Chondrocyte (in vitro differentiated cells): ENCODE results near the gene KNTC1. TPM values are rescaled to one million over a fixed set of nuclear protein-coding genes. Genes with fewer than 3 reads are reported as not detected.
"Not testable (repeated sequence)": the region's sequence is repeated elsewhere in the genome, so short reads cannot be mapped to it uniquely, and the experiment has no call there.

Source experiments
- DNase-seq: peaks from one replicate; pipeline ENCODE4 v3.0.0; 2021; ENCODE audit warnings: mixed read lengths, low spot score
- H3K27ac Mint-ChIP-seq: one replicate; pipeline ENCODE4 v1.8.0; 2021; ENCODE audit warnings: mild to moderate bottlenecking, moderate library complexity, mixed read lengths; ENCODE audit not compliant: unreplicated experiment
- H3K27me3 Mint-ChIP-seq: 2 replicates; pipeline ENCODE4 v1.8.0; 2021; ENCODE audit warnings: low read depth, mixed read lengths
- H3K36me3 Mint-ChIP-seq: 2 replicates; pipeline ENCODE4 v1.8.0; 2021; ENCODE audit warnings: low read depth, mixed read lengths
- H3K4me1 Mint-ChIP-seq: 2 replicates; pipeline ENCODE4 v1.8.0; 2021; ENCODE audit warnings: low read depth, mild to moderate bottlenecking, mixed read lengths
- H3K4me3 Mint-ChIP-seq: one replicate; pipeline ENCODE4 v1.8.0; 2021; ENCODE audit warnings: mild to moderate bottlenecking, moderate library complexity, mixed read lengths; ENCODE audit not compliant: unreplicated experiment
- H3K9me3 Mint-ChIP-seq: 2 replicates; pipeline ENCODE4 v1.8.0; 2021; ENCODE audit warnings: low read depth, mixed read lengths
- CTCF ChIP-seq: fragments of 200-600 bp; sonication (generic); IDR thresholded peaks from 2 replicates; pipeline ENCODE4 v1.5.0; 2021; ENCODE audit warnings: antibody characterized with exemption, mild to moderate bottlenecking, moderate library complexity
- total RNA-seq: library from RNA; stranded (reverse); gene quantifications from 3 replicates; pipeline ENCODE4 v1.2.1, GENCODE V29; 2021

The KNTC1 gene
- total RNA-seq, 1 donor from 2014 or later = 9.2 TPM

DNA sequence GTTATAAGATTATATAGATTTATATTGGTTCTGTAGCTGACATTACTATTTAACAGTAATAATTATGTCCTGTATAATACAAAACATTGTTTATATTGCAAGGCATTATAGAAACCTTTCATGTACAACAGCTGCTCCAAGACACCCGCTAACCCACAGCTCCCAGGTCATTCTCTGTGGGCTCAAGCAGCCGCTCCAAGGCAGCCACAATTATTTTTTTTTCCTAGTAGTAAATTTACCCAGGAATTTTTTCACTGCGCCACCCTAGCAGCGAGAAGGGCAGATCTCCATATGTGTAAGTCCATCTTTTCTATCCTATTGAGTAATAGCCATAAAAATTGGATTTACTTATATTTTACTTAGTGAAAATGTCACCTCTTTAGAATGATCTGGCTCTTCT lies 36.3 kb downstream of the KNTC1 start:
- H3K9me3 Mint-ChIP-seq = no peaks in the 10 kb centered on the region
- H3K27ac Mint-ChIP-seq = no peak overlapping the region
- no peak for TF ChIP-seq CTCF
- H3K4me1 Mint-ChIP-seq = no peaks in the 10 kb centered on the region
- peaks cover 7% of the 10 kb centered on the region for H3K36me3 Mint-ChIP-seq
- no peak overlapping the region for H3K4me3 Mint-ChIP-seq
- no peak for DNase-seq
- no peaks in the 10 kb centered on the region for H3K27me3 Mint-ChIP-seq

DNA sequence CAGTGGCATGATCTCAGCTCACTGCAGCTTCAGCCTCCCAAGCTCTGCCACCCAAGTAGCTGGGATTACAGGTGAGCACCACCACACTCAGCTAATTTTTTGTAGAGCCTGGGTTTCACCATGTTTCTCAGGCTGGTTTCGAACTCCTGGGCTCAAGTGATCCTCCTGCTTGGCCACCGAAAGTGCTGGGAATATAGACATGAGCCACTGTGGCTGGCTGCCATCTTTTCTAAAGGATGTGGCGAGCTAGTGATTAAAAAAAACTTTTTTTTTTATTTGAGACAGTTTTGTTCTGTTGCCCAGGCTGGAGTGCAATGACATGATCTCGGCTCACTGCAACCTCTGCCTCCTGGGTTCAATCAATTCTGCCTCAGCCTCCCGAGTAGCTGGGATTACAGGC lies 39.8 kb downstream of the KNTC1 start:
- not testable (repeated sequence) for DNase-seq, H3K4me3 Mint-ChIP-seq, H3K36me3 Mint-ChIP-seq, H3K4me1 Mint-ChIP-seq, H3K27ac Mint-ChIP-seq, H3K27me3 Mint-ChIP-seq, H3K9me3 Mint-ChIP-seq

DNA sequence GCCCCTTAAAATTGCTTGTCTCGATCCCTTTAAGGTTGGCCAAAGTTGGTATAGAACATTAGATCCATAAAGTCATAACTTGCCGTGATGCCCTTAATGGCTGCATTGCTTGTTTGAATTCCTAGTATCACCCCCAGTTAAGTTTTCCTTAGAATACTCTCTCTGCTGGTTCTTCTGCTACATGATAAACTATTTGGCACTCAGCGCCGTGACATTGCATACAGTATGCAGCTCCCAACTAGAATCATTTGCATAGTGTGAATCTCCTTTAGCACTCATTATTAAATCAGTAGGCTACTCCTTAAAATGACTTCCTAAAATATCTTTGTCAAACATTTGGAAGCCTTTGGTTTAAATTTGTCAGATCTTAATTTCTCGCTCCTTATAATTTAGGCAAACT lies 42.2 kb downstream of the KNTC1 start:
- Mint-ChIP-seq H3K27ac (no peak overlapping the region), H3K4me3 (no peak overlapping the region), H3K4me1 (no peaks in the 10 kb centered on the region), H3K9me3 (no peaks in the 10 kb centered on the region), H3K27me3 (no peaks in the 10 kb centered on the region), H3K36me3 (peaks cover 11% of the 10 kb centered on the region)
- DNase-seq = no peak
- no peak for TF ChIP-seq CTCF

DNA sequence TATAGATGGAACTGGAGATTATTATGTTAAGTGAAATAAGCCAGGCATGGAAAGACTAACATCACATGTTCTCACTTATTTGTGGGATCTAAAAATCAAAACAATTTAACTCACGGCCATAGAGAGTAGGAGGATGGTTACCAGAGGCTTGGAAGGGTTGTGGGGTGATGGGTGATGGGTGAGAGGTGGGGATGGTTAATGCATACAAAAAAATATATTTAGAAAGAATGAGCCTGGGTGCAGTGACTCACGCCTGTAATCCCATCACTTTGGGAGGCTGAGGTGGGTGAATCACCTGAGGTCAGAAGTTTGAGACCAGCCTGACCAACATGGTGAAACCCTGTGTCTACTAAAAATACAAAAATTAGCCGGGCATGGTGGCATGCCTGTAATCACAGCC lies 43.0 kb downstream of the KNTC1 start:
- not testable (repeated sequence) for DNase-seq, H3K36me3 Mint-ChIP-seq, H3K27me3 Mint-ChIP-seq, H3K4me3 Mint-ChIP-seq, H3K4me1 Mint-ChIP-seq, H3K9me3 Mint-ChIP-seq, H3K27ac Mint-ChIP-seq

DNA sequence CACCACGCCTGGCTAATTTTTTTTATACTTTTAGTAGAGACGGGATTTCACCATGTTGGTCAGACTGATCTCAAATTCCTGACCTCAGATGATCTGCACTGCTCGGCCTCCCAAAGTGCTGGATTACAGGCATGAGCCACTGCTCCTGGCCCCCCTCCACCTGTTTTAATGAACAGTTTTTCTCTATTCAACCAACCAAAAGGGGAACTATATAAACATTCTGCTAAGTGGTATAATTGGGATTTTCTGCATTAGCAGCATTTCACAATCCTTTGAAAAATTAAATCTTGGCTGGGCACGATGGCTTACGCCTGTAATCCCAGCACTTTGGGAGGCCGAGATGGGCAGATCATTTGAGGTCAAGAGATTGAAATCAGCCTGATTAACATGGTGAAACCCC lies 44.8 kb downstream of the KNTC1 start:
- no peak for TF ChIP-seq CTCF
- no peaks in the 10 kb centered on the region for H3K27me3 Mint-ChIP-seq
- no peaks in the 10 kb centered on the region for H3K9me3 Mint-ChIP-seq
- DNase-seq = no peak
- H3K36me3 Mint-ChIP-seq = peaks cover 16% of the 10 kb centered on the region
- no peaks in the 10 kb centered on the region for H3K4me1 Mint-ChIP-seq
- H3K4me3 Mint-ChIP-seq = no peak overlapping the region
- no peak overlapping the region for H3K27ac Mint-ChIP-seq

DNA sequence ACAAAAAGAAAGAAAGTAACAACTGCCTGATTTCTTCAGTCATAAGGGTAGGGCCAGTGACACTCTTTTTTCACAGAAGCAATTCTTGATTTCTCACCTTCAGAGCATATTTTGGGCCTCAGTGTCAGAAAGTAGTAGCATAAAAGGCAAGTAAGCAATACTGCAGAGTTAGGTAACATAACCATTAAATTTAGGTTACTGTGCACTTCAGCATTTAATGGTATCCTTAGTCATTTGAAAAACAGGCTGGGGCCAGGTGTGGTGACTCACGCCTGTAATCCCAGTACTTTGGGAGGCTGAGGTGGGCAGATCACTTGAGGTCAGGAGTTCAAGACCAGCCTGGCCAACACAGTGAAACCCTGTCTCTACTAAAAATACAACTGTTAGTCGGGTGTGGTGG lies 56.2 kb downstream of the KNTC1 start:
- H3K27me3 Mint-ChIP-seq, H3K9me3 Mint-ChIP-seq, H3K4me3 Mint-ChIP-seq, DNase-seq, H3K36me3 Mint-ChIP-seq, H3K4me1 Mint-ChIP-seq, H3K27ac Mint-ChIP-seq: not testable (repeated sequence)

DNA sequence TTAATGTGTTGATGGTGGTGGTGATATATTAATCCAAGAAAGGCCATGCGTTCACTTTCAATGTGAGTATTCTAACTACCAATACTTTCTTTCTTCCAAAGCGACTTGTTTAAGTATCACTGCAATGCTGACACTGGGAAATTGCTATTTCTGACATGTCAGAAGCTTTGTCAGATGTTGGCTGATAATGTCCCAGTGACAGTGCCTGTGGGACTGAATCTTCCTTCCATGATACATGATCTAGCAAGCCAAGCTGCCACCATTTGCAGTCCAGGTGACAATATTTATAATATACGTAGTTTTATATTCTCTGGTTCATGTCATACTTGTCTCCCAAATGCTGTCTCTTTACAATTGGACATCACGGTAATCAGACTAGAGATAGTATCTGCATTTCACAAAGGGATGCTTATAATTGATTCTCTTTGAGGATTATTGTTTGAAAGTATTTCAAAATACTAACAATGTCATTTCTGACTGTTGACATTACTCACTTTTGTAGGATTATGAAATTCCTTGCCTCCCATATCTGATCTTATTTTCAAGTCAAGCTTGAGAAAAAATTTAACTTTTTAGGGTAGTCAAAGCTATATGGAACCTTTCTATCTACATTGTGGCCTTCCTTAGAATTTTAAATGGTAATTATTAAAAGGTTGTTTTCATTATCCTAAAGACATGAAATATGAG lies 57.3 kb downstream of the KNTC1 start:
- no peaks in the 10 kb centered on the region for H3K27me3 Mint-ChIP-seq
- no peak overlapping the region for H3K27ac Mint-ChIP-seq
- H3K4me3 Mint-ChIP-seq = no peak overlapping the region
- no peak for DNase-seq
- H3K36me3 Mint-ChIP-seq = peaks cover 6% of the 10 kb centered on the region
- no peak for TF ChIP-seq CTCF
- H3K4me1 Mint-ChIP-seq = no peaks in the 10 kb centered on the region
- H3K9me3 Mint-ChIP-seq = no peaks in the 10 kb centered on the region
